Stomach smooth muscle (tissue), 2 donors: ENCODE data around the gene SKAP2.

Experiments used
- H3K27ac ChIP-seq: one replicate; pipeline ENCODE4 v1.7.0; 2013; ENCODE audit warnings: mild to moderate bottlenecking, low read length, inconsistent platforms
- H3K27me3 ChIP-seq, 2 donors: one replicate each; pipeline ENCODE4 v1.7.0; 2013; ENCODE audit warnings: low read length in 2 of 2; ENCODE audit not compliant: insufficient read depth in 2 of 2, control insufficient read depth in 1 of 2
- H3K36me3 ChIP-seq, 2 donors: one replicate each; pipeline ENCODE4 v1.7.0; 2013; ENCODE audit warnings: low read length in 2 of 2; ENCODE audit not compliant: control insufficient read depth in 2 of 2, insufficient read depth in 2 of 2
- H3K4me1 ChIP-seq: one replicate; pipeline ENCODE4 v1.7.0; 2013; ENCODE audit warnings: low read length; ENCODE audit not compliant: control insufficient read depth, insufficient read depth
- H3K4me3 ChIP-seq, 2 donors: one replicate each; pipeline ENCODE4 v1.7.0; 2013; ENCODE audit warnings: low read length in 2 of 2
- H3K9ac ChIP-seq, 2 donors: one replicate each; pipeline ENCODE4 v1.7.0; 2013; ENCODE audit warnings: low read length in 2 of 2, mild to moderate bottlenecking in 1 of 2
- H3K9me3 ChIP-seq, 2 donors: one replicate each; pipeline ENCODE4 v1.7.0; 2013; ENCODE audit warnings: low read length in 2 of 2; ENCODE audit not compliant: control insufficient read depth in 2 of 2
- donor health status: healthy.
- donor health status: Pancreatic carcinoma.

Gene SKAP2

DNA sequence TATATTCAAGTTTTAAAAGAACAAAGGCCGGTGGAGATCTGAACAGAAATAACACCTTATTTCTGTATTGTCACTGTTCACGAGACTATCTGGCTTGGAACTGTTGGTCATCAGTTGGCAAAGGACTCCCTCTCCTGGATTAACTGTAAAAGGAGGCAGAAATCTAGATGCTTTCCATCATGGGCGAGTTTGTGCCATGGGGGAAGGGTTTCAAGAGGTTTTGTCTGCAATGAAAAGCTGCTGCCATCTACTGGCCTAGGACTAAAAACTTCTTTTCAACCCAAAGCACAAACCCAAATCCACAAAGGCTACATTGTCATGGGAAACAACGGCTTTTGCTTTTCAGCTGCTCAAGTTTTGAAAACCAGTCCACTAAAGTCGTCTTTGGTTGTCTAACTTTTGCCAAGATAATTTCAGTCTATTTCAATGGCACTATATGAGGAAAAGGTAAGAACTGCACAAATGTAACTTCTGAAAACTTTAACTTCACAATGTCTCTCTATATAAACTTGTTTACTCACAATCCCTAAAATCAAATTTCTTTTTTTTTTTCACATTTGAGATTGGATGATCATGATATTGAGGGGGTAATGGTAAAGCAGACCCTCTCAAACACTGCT is 196.8 kb downstream of the SKAP2 start:
- Histone ChIP-seq H3K27me3 (no peaks in the 10 kb centered on the region), H3K4me1 (no peaks in the 10 kb centered on the region), H3K9ac (no peak overlapping the region), H3K36me3 (no peaks in the 10 kb centered on the region), H3K4me3 (no peak overlapping the region), H3K27ac (no peak overlapping the region), H3K9me3 (no peaks in the 10 kb centered on the region)

DNA sequence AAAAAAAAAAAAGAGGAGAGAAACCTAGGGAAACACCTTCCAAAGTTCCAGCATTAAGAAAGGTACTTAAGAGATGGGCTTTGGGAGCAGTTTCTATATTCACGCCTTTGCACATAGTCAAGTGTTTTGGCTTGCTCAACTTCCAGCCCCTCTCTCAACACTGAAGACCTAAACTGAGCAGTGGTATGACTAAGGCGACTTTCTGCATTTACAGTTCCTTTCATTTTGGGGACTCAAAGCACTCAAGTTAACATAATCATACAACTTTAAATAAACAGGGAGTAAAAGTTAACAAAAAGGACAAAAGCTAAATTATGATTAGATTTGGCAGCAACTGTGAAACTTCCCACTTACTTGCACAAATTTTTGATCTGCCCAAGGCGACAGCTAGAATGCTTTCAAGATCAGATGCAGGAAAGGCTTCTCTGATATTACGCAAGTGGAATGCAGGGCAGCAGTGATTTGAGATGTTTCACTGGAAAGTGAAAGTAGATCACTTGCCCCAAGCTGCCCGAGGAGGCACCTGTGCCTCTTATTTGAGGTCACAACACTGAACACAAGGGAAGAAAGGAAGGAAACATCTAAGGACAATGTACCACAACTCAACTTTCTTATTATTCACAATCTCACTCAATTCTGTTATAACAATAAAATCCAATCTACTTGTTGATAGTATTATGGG is 199.5 kb downstream of the SKAP2 start:
- no peaks in the 10 kb centered on the region for H3K4me1 ChIP-seq
- H3K9ac ChIP-seq, result no peak overlapping the region
- no peaks in the 10 kb centered on the region for H3K27me3 ChIP-seq
- no peaks in the 10 kb centered on the region for H3K36me3 ChIP-seq
- H3K9me3 ChIP-seq, result no peaks in the 10 kb centered on the region
- no peak overlapping the region for H3K4me3 ChIP-seq
- no peak overlapping the region for H3K27ac ChIP-seq

DNA sequence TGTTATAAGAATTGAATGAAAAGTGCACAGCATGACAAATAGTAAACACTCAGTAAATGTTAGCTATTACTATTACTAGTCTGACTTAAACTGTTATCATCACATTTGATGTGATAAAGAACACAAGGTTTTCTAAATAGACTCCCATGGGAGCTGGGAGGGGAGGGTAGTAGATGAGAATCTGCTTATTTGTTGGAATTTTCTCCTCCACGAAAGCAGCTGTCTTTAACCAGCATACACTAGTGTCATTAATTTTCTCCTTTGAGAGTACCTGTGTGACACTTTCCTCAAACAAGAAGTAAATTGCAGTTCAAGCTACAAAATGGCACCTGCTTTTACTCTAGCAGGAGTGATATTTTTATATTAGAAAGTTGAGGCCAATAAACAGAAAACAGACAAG is 200.1 kb downstream of the SKAP2 start:
- no peaks in the 10 kb centered on the region for H3K4me1 ChIP-seq
- H3K4me3 ChIP-seq, result no peak overlapping the region
- H3K9ac ChIP-seq, result no peak overlapping the region
- no peaks in the 10 kb centered on the region for H3K9me3 ChIP-seq
- H3K36me3 ChIP-seq, result no peaks in the 10 kb centered on the region
- no peak overlapping the region for H3K27ac ChIP-seq
- no peaks in the 10 kb centered on the region for H3K27me3 ChIP-seq

DNA sequence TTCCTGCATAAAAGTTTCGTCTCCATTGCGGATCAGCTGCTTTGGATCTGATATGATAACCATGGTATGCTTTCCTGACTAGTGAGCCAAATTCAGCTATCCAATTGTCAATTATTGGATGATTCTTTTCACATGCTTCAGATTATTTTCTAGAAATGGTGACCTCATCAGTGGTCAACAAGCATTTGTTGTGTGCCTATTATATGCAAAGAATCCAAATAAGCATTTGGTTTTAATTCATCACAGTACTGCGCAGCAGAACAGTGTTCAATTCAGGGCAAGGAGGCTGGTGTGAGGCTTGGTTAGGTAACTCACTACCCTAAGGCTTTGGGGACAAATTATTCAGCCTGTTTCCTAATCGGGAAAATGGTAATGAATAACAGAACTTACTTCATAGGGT is 200.5 kb downstream of the SKAP2 start:
- Histone ChIP-seq H3K9ac (no peak overlapping the region), H3K27ac (no peak overlapping the region), H3K4me3 (no peak overlapping the region), H3K27me3 (no peaks in the 10 kb centered on the region), H3K36me3 (no peaks in the 10 kb centered on the region), H3K9me3 (no peaks in the 10 kb centered on the region), H3K4me1 (no peaks in the 10 kb centered on the region)

DNA sequence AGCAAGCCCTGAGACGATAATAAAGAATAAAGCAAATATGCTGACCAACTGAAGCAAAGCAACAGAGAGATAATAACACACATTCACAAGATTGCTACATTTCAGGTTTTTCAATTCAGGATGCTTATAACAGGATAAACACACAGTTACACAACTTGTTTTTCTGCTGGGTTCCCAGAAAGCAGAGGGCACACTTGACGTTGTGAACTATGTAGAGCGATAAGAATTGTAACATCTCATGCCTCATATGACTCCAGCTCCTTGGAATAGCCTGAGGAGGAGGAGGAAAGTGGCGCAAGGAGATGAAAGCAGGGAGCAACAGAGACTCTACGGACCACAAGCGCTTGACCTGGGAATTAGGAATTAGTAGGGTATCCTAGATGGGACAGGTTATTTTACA is 201.7 kb downstream of the SKAP2 start:
- Histone ChIP-seq H3K36me3 (no peaks in the 10 kb centered on the region), H3K27ac (no peak overlapping the region), H3K9me3 (no peaks in the 10 kb centered on the region), H3K4me1 (no peaks in the 10 kb centered on the region), H3K27me3 (no peaks in the 10 kb centered on the region), H3K4me3 (no peak overlapping the region), H3K9ac (no peak overlapping the region)

DNA sequence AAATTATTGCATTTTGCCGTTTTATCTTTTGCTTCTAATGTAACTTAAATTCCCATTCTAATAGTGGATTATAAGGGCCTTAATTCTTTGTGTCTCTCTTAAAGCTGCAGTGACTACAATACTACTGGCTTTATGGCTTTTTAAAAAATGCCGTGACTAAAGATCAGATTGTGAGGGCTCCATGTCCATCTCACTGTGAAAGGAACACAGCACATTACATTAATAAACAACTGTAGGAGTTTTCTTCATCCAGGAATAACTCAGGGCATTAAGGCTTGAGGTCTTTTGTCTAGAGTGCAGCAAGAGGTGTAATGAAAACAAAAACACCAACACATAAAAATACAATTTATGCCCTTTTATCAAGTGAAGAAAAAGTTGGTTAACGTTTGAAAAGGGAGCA is 205.3 kb downstream of the SKAP2 start:
- no peaks in the 10 kb centered on the region for H3K27me3 ChIP-seq
- no peak overlapping the region for H3K4me3 ChIP-seq
- H3K9ac ChIP-seq, result no peak overlapping the region
- no peak overlapping the region for H3K27ac ChIP-seq
- H3K9me3 ChIP-seq, result no peaks in the 10 kb centered on the region
- H3K36me3 ChIP-seq, result no peaks in the 10 kb centered on the region
- H3K4me1 ChIP-seq, result no peaks in the 10 kb centered on the region

DNA sequence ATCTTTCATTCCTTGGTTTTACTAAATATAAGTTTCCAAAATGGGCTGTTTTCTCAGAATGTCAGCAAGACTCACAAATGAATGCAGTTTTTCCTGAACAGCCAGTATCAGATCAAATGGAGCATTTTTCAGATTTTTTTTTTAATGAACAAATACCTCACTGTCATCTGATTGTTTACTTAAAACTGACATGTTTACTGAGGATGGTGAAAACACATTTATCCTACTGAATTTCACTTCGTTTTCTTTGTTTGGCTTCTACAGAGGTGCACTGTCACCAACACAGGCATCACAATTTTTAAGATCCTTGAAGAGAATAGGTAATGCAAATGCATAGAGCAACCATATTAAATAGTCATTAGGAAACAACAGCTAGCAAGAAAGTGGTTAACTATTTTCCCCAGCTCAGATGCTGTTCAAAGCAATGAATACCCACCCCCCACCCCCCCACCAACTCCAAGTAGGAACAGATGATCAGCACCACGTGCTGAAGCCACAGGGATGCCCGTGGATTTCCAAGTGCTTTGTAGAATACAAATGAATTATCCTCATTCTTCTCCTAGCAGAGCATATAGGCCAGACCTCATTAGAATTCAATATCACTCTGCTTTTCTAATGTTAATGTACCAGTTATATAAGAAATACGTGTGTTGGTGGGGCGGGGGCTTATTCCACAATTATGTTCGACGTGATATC is 205.9 kb downstream of the SKAP2 start:
- Histone ChIP-seq H3K9ac (no peak overlapping the region), H3K27me3 (no peaks in the 10 kb centered on the region), H3K27ac (no peak overlapping the region), H3K4me3 (no peak overlapping the region), H3K36me3 (no peaks in the 10 kb centered on the region), H3K4me1 (no peaks in the 10 kb centered on the region), H3K9me3 (no peaks in the 10 kb centered on the region)

DNA sequence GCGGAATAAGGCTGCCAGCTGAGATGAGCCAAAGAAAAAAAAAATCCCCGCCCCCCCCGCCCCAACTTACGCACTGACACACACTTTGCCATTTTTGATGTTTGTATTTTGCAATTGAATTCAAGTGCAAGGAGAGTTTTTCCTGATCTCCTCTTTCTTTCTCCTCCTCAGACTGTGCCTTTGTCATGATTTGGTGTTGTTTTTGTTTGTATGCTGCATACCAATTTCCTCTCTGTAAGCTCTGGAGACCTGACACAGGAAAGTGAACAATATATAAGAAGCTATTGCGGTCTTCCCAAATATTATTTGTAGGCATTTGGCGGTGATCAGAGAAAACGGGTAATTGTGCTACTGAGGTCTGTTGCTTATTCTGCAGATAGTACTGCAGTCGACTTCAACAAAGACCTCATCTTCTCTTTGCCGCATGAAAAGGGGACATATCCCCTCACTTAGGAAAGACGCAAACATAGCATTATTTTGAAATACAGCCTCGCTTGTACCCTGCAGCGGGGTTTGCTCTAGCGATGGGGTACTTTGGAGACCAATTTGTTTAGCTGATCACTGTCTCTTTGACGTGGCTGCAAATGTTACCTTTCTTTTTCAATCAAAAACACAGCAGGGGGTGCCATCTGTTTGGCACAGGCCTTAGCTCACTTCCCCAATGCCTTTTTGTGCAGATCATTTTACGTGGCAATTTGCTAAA is 206.6 kb downstream of the SKAP2 start:
- H3K36me3 ChIP-seq, result no peaks in the 10 kb centered on the region
- no peak overlapping the region for H3K4me3 ChIP-seq
- no peaks in the 10 kb centered on the region for H3K4me1 ChIP-seq
- H3K27me3 ChIP-seq, result no peaks in the 10 kb centered on the region
- H3K9me3 ChIP-seq, result no peaks in the 10 kb centered on the region
- H3K9ac ChIP-seq, result no peak overlapping the region
- H3K27ac ChIP-seq, result no peak overlapping the region

DNA sequence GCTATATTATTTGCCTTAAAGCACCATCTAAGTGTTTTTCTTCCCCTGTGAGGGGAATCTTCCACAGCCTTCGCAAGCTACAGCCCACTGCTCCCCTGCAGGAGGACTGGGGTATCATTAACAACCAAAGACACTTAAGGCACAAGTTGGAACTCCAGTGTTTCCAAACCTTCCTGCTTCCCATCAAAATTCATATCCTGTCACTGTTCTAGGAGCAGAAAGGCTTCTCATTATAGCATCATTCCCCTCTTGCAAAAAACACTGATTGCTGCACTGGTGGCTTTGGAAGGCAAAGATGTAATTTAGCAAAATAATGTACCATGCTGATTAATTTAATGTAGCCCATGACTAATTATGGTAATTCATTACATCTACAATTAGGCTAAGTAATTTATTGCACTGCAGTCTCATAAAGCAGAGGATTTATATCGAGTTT is 207.2 kb downstream of the SKAP2 start:
- no peak overlapping the region for H3K4me3 ChIP-seq
- no peaks in the 10 kb centered on the region for H3K36me3 ChIP-seq
- H3K9ac ChIP-seq, result no peak overlapping the region
- no peaks in the 10 kb centered on the region for H3K4me1 ChIP-seq
- no peaks in the 10 kb centered on the region for H3K27me3 ChIP-seq
- no peaks in the 10 kb centered on the region for H3K9me3 ChIP-seq
- H3K27ac ChIP-seq, result no peak overlapping the region

DNA sequence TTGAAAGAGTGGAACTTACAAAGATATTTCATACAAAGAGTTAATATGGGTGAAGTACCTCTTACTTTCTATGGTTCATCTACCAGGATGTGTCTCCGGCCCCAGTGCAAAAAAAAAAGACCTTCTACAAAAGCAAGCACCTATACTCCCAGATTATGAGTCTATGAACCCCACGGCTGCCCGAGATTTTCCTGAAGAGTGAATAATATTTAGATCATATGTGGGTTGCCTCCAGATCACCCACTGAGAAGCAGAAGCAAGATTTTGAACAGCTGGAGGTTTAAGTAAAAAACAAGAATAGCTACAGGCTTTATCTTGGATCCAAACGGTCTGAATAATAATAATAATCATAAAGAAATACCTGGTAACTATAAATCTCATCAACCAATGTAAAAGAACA is 207.7 kb downstream of the SKAP2 start:
- Histone ChIP-seq H3K27me3 (no peaks in the 10 kb centered on the region), H3K36me3 (no peaks in the 10 kb centered on the region), H3K27ac (no peak overlapping the region), H3K4me3 (no peak overlapping the region), H3K9ac (no peak overlapping the region), H3K9me3 (no peaks in the 10 kb centered on the region), H3K4me1 (no peaks in the 10 kb centered on the region)
